Caco-2 (cell line): Measurements from ENCODE around the gene TNS4. TPM values are rescaled to one million over a fixed set of nuclear protein-coding genes. Genes with fewer than 3 reads are reported as not detected.

ENCODE experiments used
- BruUV-seq: library from RNA; stranded (reverse); fragments of 400-500 nt; replicated peaks from 2 replicates; lab custom pipeline; 2021; lab: Mats Ljungman, UMichigan
- CTCF ChIA-PET: fragments of 300-600 bp; sonication (Branson Sonifier 250); formaldehyde crosslinking; loops from one replicate; lab custom pipeline; 2022; ENCODE audit warnings: antibody characterized with exemption; lab: Charles Lee
- POLR2A ChIA-PET: fragments of 300-600 bp; sonication (Branson Sonifier 250); formaldehyde crosslinking; loops from one replicate; lab custom pipeline; 2022; ENCODE audit warnings: antibody characterized with exemption; lab: Charles Lee
- DNase-seq, 2 experiments: peaks; one replicate each; pipeline versions ENCODE4 v3.0.0 to v3.0.0-alpha.2; 2020 to 2022
- H3K27me3 ChIP-seq: replicated peaks from 2 replicates; pipeline ENCODE4 v1.6.0; 2011; ENCODE audit warnings: low read length; ENCODE audit not compliant: control insufficient read depth, insufficient read depth
- H3K36me3 ChIP-seq: 2 replicates; pipeline ENCODE4 v1.5.1; 2011; ENCODE audit warnings: low read length; ENCODE audit not compliant: control insufficient read depth, insufficient read depth
- H3K4me1 ChIP-seq: fragments of 250-450 bp; sonication (Bioruptor Pico); 2 replicates; pipeline ENCODE4 v1.5.1; 2020; ENCODE audit warnings: mild to moderate bottlenecking
- H3K4me3 ChIP-seq: 2 replicates; pipeline ENCODE4 v1.5.1; 2011; ENCODE audit warnings: low read depth, mild to moderate bottlenecking, control low read depth, low read length
- H3K9me3 ChIP-seq: fragments of 250-450 bp; sonication (Bioruptor Pico); 2 replicates; pipeline ENCODE4 v1.5.1; 2020; ENCODE audit warnings: mild to moderate bottlenecking, moderate library complexity
- H3K27ac Mint-ChIP-seq: one replicate; pipeline ENCODE4 v1.8.0; 2022; ENCODE audit warnings: mixed read lengths; ENCODE audit not compliant: unreplicated experiment
- H3K27me3 Mint-ChIP-seq: one replicate; pipeline ENCODE4 v1.8.0; 2022; ENCODE audit warnings: mixed read lengths; ENCODE audit not compliant: insufficient read depth, unreplicated experiment
- H3K36me3 Mint-ChIP-seq: one replicate; pipeline ENCODE4 v1.8.0; 2022; ENCODE audit warnings: mild to moderate bottlenecking, mixed read lengths; ENCODE audit not compliant: insufficient read depth, unreplicated experiment
- H3K4me1 Mint-ChIP-seq: one replicate; pipeline ENCODE4 v1.8.0; 2022; ENCODE audit warnings: low read depth, mixed read lengths; ENCODE audit not compliant: unreplicated experiment
- H3K4me3 Mint-ChIP-seq: one replicate; pipeline ENCODE4 v1.8.0; 2022; ENCODE audit warnings: mild to moderate bottlenecking, moderate library complexity, mixed read lengths; ENCODE audit not compliant: unreplicated experiment
- H3K9me3 Mint-ChIP-seq: one replicate; pipeline ENCODE4 v1.8.0; 2022; ENCODE audit warnings: mixed read lengths; ENCODE audit not compliant: unreplicated experiment
- CTCF ChIP-seq, 2 experiments: fragments of 200-600 bp in 1 of 2; IDR thresholded peaks; 1 replicate in 1 of 2; 2 replicates in 1 of 2; pipeline versions ENCODE4 v1.5.1 to v1.8.0; 2011 to 2022; ENCODE audit warnings: antibody characterized with exemption in 1 of 2, control low read depth in 1 of 2, inconsistent platforms in 1 of 2, low read depth in 1 of 2, low read length in 1 of 2, mild to moderate bottlenecking in 1 of 2, moderate library complexity in 1 of 2; ENCODE audit not compliant: insufficient read depth in 1 of 2, severe bottlenecking in 1 of 2, unreplicated experiment in 1 of 2
- intact Hi-C: fragments of 100-400 bp; cut with micrococcal nuclease; formaldehyde crosslinking; loops from one replicate; pipeline ENCODE4 v1.10.0; 2022; ENCODE audit not compliant: unreplicated experiment
- total RNA-seq: library from RNA; stranded (reverse); gene quantifications from 2 replicates; pipeline ENCODE4 v1.2.3, GENCODE V29; 2022

Gene TNS4
- total RNA-seq, 1 experiment from 2014 or later = not detected

GRCh38 chr17:40481106-40481505 lies 20.3 kb downstream of the TNS4 start:
- Mint-ChIP-seq H3K27ac (no peak overlapping the region), H3K36me3 (no peaks in the 10 kb centered on the region), H3K4me3 (no peak overlapping the region), H3K4me1 (peaks cover 9% of the 10 kb centered on the region), H3K9me3 (no peaks in the 10 kb centered on the region), H3K27me3 (no peaks in the 10 kb centered on the region)
- H3K9me3 ChIP-seq = no peaks in the 10 kb centered on the region
- no peak for TF ChIP-seq CTCF (IDR thresholded peaks at IDR 0.05; ENCODE audit: insufficient read depth in 1 of 2, low read depth in 1 of 2, low read length in 1 of 2, severe bottlenecking in 1 of 2, unreplicated experiment in 1 of 2)
- H3K4me1 ChIP-seq = peaks cover 10% of the 10 kb centered on the region; the same call in 1 of the 2 replicates
- no peak for DNase-seq
- intact Hi-C loops = no loop called here
- no TSS peak for BruUV-seq
- H3K36me3 ChIP-seq = no peaks in the 10 kb centered on the region
- H3K27me3 ChIP-seq = no peaks in the 10 kb centered on the region
- no peak overlapping the region for H3K4me3 ChIP-seq
- ChIA-PET CTCF (no interaction called here), POLR2A (interaction anchor here (0.6 kb wide), 1 partner anchor 565 kb away, joined by 5 read pairs; no protein-coding TSS in a partner anchor)

GRCh38 chr17:40480501-40481003 lies 20.9 kb downstream of the TNS4 start:
- TF ChIP-seq CTCF (IDR thresholded peaks at IDR 0.05; ENCODE audit: insufficient read depth in 1 of 2, low read depth in 1 of 2, low read length in 1 of 2, severe bottlenecking in 1 of 2, unreplicated experiment in 1 of 2) = no peak
- ChIA-PET CTCF (no interaction called here), POLR2A (no interaction called here)
- Histone ChIP-seq H3K27me3 (no peaks in the 10 kb centered on the region), H3K4me1 (peaks cover 10% of the 10 kb centered on the region; the same call in 1 of the 2 replicates), H3K4me3 (no peak overlapping the region), H3K36me3 (no peaks in the 10 kb centered on the region), H3K9me3 (no peaks in the 10 kb centered on the region)
- peaks cover 7% of the 10 kb centered on the region for H3K4me1 Mint-ChIP-seq
- no peaks in the 10 kb centered on the region for H3K36me3 Mint-ChIP-seq
- DNase-seq = no peak
- intact Hi-C loops = no loop called here
- H3K9me3 Mint-ChIP-seq = no peaks in the 10 kb centered on the region
- H3K4me3 Mint-ChIP-seq = no peak overlapping the region
- H3K27me3 Mint-ChIP-seq = no peaks in the 10 kb centered on the region
- no TSS peak for BruUV-seq
- H3K27ac Mint-ChIP-seq = no peak overlapping the region

DNA sequence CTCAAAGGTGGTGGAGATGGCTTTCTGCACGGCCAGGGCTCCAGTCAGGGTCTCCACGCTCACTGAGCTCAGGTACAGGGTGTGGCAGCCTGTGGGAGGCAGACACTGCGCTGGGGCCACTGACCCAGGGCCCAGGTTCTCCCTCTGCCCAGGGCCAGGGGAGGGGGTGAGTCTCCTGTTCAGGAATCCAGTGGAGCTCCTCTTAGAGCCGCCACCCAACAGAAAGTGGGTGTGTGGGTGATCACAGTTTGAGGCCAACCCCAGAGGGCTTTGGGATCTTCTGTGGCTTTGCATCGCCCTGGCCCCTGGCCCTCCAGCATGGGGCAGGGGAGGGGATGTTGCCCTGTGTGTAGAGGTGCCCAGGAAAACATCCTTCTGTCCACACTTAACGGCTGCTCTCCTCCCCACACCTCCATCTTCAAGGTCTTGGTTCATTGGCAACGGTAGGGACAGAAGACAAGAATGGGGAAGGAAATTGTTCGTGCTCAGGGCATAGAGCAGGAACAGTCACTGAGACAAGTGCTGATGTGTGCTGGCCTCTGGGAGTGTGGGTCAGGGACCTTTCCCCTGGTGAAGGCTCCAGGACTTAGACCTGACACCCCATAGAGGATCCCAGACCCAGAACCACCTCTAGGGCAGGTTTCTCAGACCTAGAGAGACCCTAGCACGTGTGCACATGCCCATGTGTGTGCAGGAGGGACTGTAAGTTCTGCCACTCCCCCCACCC lies 21.5 kb downstream of the TNS4 start:
- no peak overlapping the region for H3K4me3 ChIP-seq
- H3K36me3 ChIP-seq = no peaks in the 10 kb centered on the region
- no peaks in the 10 kb centered on the region for H3K27me3 Mint-ChIP-seq
- H3K4me1 Mint-ChIP-seq = peaks cover 7% of the 10 kb centered on the region
- POLR2A ChIA-PET = no interaction called here
- no peaks in the 10 kb centered on the region for H3K27me3 ChIP-seq
- H3K9me3 ChIP-seq = no peaks in the 10 kb centered on the region
- intact Hi-C loops = no loop called here
- no peak for DNase-seq
- H3K27ac Mint-ChIP-seq = no peak overlapping the region
- TF ChIP-seq CTCF (IDR thresholded peaks at IDR 0.05; ENCODE audit: insufficient read depth in 1 of 2, low read depth in 1 of 2, low read length in 1 of 2, severe bottlenecking in 1 of 2, unreplicated experiment in 1 of 2) = no peak
- H3K9me3 Mint-ChIP-seq = no peaks in the 10 kb centered on the region
- no peak overlapping the region for H3K4me3 Mint-ChIP-seq
- no peaks in the 10 kb centered on the region for H3K36me3 Mint-ChIP-seq
- BruUV-seq = no TSS peak
- CTCF ChIA-PET = no interaction called here
- peaks cover 10% of the 10 kb centered on the region; the same call in 1 of the 2 replicates for H3K4me1 ChIP-seq
